Measurements from ENCODE around the gene CCDC92. TPM values are rescaled to one million over a fixed set of nuclear protein-coding genes. Genes with fewer than 3 reads are reported as not detected.

The CCDC92 gene
- polyA plus RNA-seq, 2 of the 4 experiments (the other 2 are of a cell fraction): 27.2 to 27.5 TPM

DNA sequence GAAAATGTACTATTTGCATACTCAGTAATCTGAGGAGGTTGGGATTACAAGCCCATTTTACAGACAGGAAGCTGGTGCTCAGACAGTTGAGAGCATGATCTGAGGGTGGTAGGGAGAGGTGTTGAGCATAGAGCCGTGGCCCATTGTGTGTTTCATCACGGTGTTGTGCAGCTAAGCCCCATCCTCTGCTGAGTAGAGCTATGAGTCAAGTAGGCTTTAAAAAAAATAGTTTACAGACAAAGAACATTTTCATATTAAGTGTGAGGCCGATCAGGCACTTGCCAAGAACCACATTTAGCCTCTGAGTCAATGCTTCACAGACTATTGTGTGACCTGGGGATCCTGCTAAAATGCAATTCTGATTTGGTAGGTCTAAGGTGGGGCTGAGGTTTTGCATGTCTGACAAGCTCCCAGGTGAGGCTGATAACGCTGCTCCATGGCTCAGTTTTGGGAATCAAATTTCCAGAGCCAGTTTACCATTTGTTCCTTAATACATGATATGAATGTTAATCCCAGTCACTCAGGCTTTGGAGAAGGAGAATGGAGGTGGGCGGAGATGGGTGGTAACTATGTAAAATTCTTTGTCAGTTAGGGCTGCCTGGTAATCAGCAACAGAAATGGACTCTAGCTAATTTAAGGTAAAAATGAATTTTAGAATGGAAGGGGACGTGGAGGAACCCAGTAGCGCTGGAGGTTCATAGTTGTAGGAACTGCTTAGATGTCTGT is 22.6 kb upstream of the CCDC92 start:
- CTCF ChIA-PET: interaction anchor here (0.7 to 2.5 kb wide), 5 partner anchors 10 to 130 kb away, joined by 3 to 8 read pairs (median 4); no protein-coding TSS in a partner anchor
- POLR2A ChIA-PET: no interaction called here
- Histone ChIP-seq H3K4me2 (no peak overlapping the region), H3K9me3 (no peaks in the 10 kb centered on the region), H3K27ac (no peak overlapping the region), H3K4me1 (peaks cover 10% of the 10 kb centered on the region; the same call in 1 of the 3 replicates), H3K4me3 (no peak overlapping the region)
- DNase-seq (ENCODE audit: low read depth in 1 of 2, low spot score in 1 of 2) (no peak), ATAC-seq (no peak), FAIRE-seq (no peak)
- no peak for TF ChIP-seq RCOR1 (IDR thresholded peaks at IDR 0.05; ENCODE audit: low read depth, low read length)
- TF ChIP-seq ZSCAN20 (CRISPR knock-in tag; IDR thresholded peaks at IDR 0.05): no peak
- no peak for TF ChIP-seq MAZ (IDR thresholded peaks at IDR 0.05; ENCODE audit: borderline replicate concordance, low read depth, low read length)
- TF ChIP-seq JUN (IDR thresholded peaks at IDR 0.05): no peak
- no peak for TF ChIP-seq HOXB13 (CRISPR knock-in tag; IDR thresholded peaks at IDR 0.05; ENCODE audit: low read depth)
- no peak for TF ChIP-seq SMC3 (IDR thresholded peaks at IDR 0.05)
- TF ChIP-seq USF2 (IDR thresholded peaks at IDR 0.05): no peak
- TF ChIP-seq EHF (CRISPR knock-in tag; IDR thresholded peaks at IDR 0.05): no peak
- TF ChIP-seq HES2 (IDR thresholded peaks at IDR 0.05): no peak
- no peak for TF ChIP-seq POLR2A (IDR thresholded peaks at IDR 0.05; ENCODE audit: low read length)
- TF ChIP-seq, protein P1, sequence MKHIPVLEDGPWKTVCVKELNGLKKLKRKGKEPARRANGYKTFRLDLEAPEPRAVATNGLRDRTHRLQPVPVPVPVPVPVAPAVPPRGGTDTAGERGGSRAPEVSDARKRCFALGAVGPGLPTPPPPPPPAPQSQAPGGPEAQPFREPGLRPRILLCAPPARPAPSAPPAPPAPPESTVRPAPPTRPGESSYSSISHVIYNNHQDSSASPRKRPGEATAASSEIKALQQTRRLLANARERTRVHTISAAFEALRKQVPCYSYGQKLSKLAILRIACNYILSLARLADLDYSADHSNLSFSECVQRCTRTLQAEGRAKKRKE (CRISPR knock-in tag; IDR thresholded peaks at IDR 0.05; ENCODE audit: low read depth): no peak
- WGBS (ENCODE audit: missing lambda C conversion rate): 88% methylated on average over 7 of the region's 7 CpGs

- peaks cover 10% of the 10 kb centered on the region; the same call in 1 of the 3 replicates for H3K4me1 ChIP-seq
- ChIA-PET POLR2A (no interaction called here), CTCF (no interaction called here)
- no peak for FAIRE-seq
- no peak overlapping the region for H3K27ac ChIP-seq
- WGBS (ENCODE audit: missing lambda C conversion rate): 82% methylated on average over 8 of the region's 8 CpGs
- DNase-seq (ENCODE audit: low read depth in 1 of 2, low spot score in 1 of 2): no peak
- H3K9me3 ChIP-seq: no peaks in the 10 kb centered on the region
- no peak for TF ChIP-seq HDAC2 (IDR thresholded peaks at IDR 0.05)
- no peak for TF ChIP-seq ESRRA (IDR thresholded peaks at IDR 0.05; ENCODE audit: borderline replicate concordance, low read length)
- no peak for TF ChIP-seq NFE2L2 (conservative IDR thresholded peaks at IDR 0.05; ENCODE audit: low read length)
- no peak for TF ChIP-seq RAD21 (conservative IDR thresholded peaks at IDR 0.05 in 1 of 2, IDR thresholded peaks at IDR 0.05 in 1 of 2)
- TF ChIP-seq NPAS2 (CRISPR knock-in tag; IDR thresholded peaks at IDR 0.05; ENCODE audit: borderline replicate concordance): no peak
- no peak for TF ChIP-seq HEYL (CRISPR knock-in tag; IDR thresholded peaks at IDR 0.05)
- no peak for TF ChIP-seq JUNB (IDR thresholded peaks at IDR 0.05)
- TF ChIP-seq GATA3 (IDR thresholded peaks at IDR 0.05; ENCODE audit: borderline replicate concordance): no peak
- TF ChIP-seq FOSB (CRISPR knock-in tag; IDR thresholded peaks at IDR 0.05): no peak
- TF ChIP-seq EP300 (IDR thresholded peaks at IDR 0.05): no peak
- TF ChIP-seq EHF (CRISPR knock-in tag; IDR thresholded peaks at IDR 0.05): no peak
- no peak for TF ChIP-seq FOSL2 (IDR thresholded peaks at IDR 0.05)
- no peak for TF ChIP-seq FOSL2 (CRISPR knock-in tag; IDR thresholded peaks at IDR 0.05)
- TF ChIP-seq ZSCAN20 (CRISPR knock-in tag; IDR thresholded peaks at IDR 0.05): no peak
- no peak for ATAC-seq
- H3K4me2 ChIP-seq: no peak overlapping the region
- H3K4me3 ChIP-seq: no peak overlapping the region
Measured at GRCh38 chr12:123992118-123992825, 19.6 kb upstream of the CCDC92 start.

Measured in A549 (cell line).